ENCODE data around the gene PPY.

DNA sequence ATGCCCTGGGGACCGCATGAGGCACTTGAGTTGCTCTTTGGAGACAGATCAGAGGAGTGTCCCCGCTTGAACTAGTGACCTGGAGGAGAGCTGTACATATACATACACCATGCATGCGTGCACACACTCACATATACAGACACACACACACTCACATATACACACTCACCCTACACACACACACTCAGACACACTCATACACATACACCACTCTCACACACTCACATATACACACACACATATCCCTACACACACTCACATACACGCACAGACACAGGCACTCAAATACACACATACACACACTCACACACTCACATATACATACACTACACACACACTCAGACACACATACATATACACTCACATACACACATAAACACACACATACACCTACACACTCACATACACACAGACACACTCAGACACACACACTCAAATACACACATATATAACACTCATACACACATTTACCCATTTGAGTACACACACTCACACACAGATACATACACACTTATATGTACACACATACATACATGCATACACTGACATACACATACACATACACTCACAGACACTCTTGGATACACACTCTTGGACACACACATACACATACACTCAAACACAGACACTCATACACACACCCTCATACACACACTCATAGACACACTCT, 29.5 kb downstream of the PPY start:
- TF ChIP-seq, protein P1, sequence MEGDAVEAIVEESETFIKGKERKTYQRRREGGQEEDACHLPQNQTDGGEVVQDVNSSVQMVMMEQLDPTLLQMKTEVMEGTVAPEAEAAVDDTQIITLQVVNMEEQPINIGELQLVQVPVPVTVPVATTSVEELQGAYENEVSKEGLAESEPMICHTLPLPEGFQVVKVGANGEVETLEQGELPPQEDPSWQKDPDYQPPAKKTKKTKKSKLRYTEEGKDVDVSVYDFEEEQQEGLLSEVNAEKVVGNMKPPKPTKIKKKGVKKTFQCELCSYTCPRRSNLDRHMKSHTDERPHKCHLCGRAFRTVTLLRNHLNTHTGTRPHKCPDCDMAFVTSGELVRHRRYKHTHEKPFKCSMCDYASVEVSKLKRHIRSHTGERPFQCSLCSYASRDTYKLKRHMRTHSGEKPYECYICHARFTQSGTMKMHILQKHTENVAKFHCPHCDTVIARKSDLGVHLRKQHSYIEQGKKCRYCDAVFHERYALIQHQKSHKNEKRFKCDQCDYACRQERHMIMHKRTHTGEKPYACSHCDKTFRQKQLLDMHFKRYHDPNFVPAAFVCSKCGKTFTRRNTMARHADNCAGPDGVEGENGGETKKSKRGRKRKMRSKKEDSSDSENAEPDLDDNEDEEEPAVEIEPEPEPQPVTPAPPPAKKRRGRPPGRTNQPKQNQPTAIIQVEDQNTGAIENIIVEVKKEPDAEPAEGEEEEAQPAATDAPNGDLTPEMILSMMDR (IDR thresholded peaks at IDR 0.05) = no peak
- no peak for TF ChIP-seq POLR2A (IDR thresholded peaks at IDR 0.05)
- TF ChIP-seq EP300 (IDR thresholded peaks at IDR 0.05) = no peak
